ENCODE results near the gene IRF5.

DNA sequence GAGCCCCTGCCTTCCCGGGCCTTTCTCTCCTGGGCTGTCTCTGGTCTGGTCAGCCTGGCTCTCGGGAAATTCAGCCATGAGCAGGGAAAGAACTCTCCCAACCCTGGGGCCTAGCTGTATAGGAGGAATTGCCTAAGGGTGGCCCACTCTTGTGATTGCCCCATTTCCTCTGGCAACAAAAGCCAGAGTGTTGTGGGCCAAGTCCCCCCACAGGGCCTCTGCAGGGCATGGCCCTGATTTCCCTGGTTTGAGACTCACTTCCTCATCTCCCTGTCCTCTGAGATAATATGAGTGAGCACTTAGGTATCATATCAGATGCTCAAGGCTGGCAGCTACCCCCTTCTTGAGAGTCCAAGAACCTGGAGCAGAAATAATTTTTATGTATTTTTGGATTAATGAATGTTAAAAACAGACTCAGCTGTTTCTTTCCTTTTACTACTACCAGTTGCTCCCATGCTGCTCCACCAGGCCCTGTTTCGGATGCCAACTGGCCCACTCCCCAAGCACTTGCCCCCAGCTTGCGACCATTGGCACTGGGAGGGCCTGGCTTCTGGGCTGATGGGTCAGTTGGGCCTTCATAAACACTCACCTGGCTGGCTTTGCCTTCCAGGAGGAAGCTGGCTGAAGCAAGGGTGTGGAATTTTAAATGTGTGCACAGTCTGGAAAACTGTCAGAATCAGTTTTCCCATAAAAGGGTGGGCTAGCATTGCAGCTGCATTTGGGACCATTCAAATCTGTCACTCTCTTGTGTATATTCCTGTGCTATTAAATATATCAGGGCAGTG is 11.4 kb downstream of the IRF5 start:
- TF ChIP-seq SUZ12 (IDR thresholded peaks at IDR 0.05; ENCODE audit: extremely low read depth, insufficient read depth, insufficient read length) (no peak), ZNF274 (IDR thresholded peaks at IDR 0.05; ENCODE audit: low read depth, low read length) (no peak), YY1 (IDR thresholded peaks at IDR 0.05; ENCODE audit: insufficient read depth, insufficient read length) (no peak)

Data from NT2/D1 (cell line).